Measurements from ENCODE around the gene NAA38. TPM values are rescaled to one million over a fixed set of nuclear protein-coding genes. Genes with fewer than 3 reads are reported as not detected.

The NAA38 gene
- total RNA-seq, 1 experiment from 2014 or later: 46.3 TPM

GRCh38 chr17:7887482-7888183 is 30.3 kb upstream of the NAA38 start:
- Mint-ChIP-seq H3K27ac (no peak overlapping the region), H3K4me1 (peaks cover 10% of the 10 kb centered on the region), H3K27me3 (ENCODE audit: low read depth) (no peaks in the 10 kb centered on the region; the same call in 1 of the 2 replicates), H3K36me3 (no peaks in the 10 kb centered on the region; the same call in 1 of the 2 replicates), H3K4me3 (no peak overlapping the region), H3K9me3 (no peaks in the 10 kb centered on the region)
- TF ChIP-seq ZNF281 (CRISPR knock-in tag; IDR thresholded peaks at IDR 0.05): 0 out of 2 replicates have a peak, but pooled peaks have one; percentile 21
- 0 out of 2 replicates have a peak, but pooled peaks have one; percentile 46 for TF ChIP-seq ETV6 (CRISPR knock-in tag; IDR thresholded peaks at IDR 0.05)
- peak; percentile 51; the same call in 1 of the 2 replicates for TF ChIP-seq SP1 (CRISPR knock-in tag; conservative IDR thresholded peaks at IDR 0.05)
- TF ChIP-seq JAZF1 (CRISPR knock-in tag; IDR thresholded peaks at IDR 0.05): no peak
- TF ChIP-seq MAX (CRISPR knock-in tag; IDR thresholded peaks at IDR 0.05): 0 out of 2 replicates have a peak, but pooled peaks have one; percentile 16
- ATAC-seq (peak; percentile 87), DNase-seq (ENCODE audit: low spot score) (peak; percentile 79)
- ChIA-PET CTCF (interaction anchor here (1.0 to 1.5 kb wide), 2 partner anchors 159 to 170 kb away, joined by 3 to 4 read pairs; no protein-coding TSS in a partner anchor), POLR2A (no interaction called here)

GRCh38 chr17:7887038-7887481 is 29.7 kb upstream of the NAA38 start:
- no peaks in the 10 kb centered on the region; the same call in 1 of the 2 replicates for H3K36me3 Mint-ChIP-seq
- no peak overlapping the region for H3K4me3 Mint-ChIP-seq
- no peaks in the 10 kb centered on the region; the same call in 1 of the 2 replicates for H3K27me3 Mint-ChIP-seq (ENCODE audit: low read depth)
- ChIA-PET POLR2A (no interaction called here), CTCF (no interaction called here)
- ATAC-seq (no peak), DNase-seq (ENCODE audit: low spot score) (no peak)
- peaks cover 10% of the 10 kb centered on the region for H3K4me1 Mint-ChIP-seq
- no peaks in the 10 kb centered on the region for H3K9me3 Mint-ChIP-seq
- H3K27ac Mint-ChIP-seq: no peak overlapping the region
- TF ChIP-seq AR (CRISPR knock-in tag; IDR thresholded peaks at IDR 0.05): no peak

- DNase-seq (ENCODE audit: low spot score) (peak; percentile 46), ATAC-seq (peak; percentile 10)
- CTCF ChIA-PET: interaction anchor here (0.7 to 1.3 kb wide), 3 partner anchors 30 to 131 kb away, joined by 3 to 5 read pairs (median 4); partner anchors contain the start of gene RNF227
- no peaks in the 10 kb centered on the region; the same call in 1 of the 2 replicates for H3K36me3 Mint-ChIP-seq
- POLR2A ChIA-PET: no interaction called here
- peaks cover 10% of the 10 kb centered on the region for H3K4me1 Mint-ChIP-seq
- no peaks in the 10 kb centered on the region for H3K9me3 Mint-ChIP-seq
- peak overlapping the region; percentile 81 for H3K27ac Mint-ChIP-seq
- H3K4me3 Mint-ChIP-seq: no peak overlapping the region
- no peaks in the 10 kb centered on the region; the same call in 1 of the 2 replicates for H3K27me3 Mint-ChIP-seq (ENCODE audit: low read depth)
- no peak for TF ChIP-seq FOXP1 (CRISPR knock-in tag; IDR thresholded peaks at IDR 0.05; ENCODE audit: borderline replicate concordance)
- TF ChIP-seq CTCF (IDR thresholded peaks at IDR 0.05): no peak
- no peak for TF ChIP-seq ZNF263 (CRISPR knock-in tag; IDR thresholded peaks at IDR 0.05; ENCODE audit: low read depth)
- TF ChIP-seq JUN (CRISPR knock-in tag; IDR thresholded peaks at IDR 0.05): no peak
- no peak for TF ChIP-seq MXD4 (CRISPR knock-in tag; IDR thresholded peaks at IDR 0.05; ENCODE audit: borderline replicate concordance)
- TF ChIP-seq MAX (CRISPR knock-in tag; IDR thresholded peaks at IDR 0.05): 0 out of 2 replicates have a peak, but pooled peaks have one; percentile 15
- no peak for TF ChIP-seq MLX (CRISPR knock-in tag; IDR thresholded peaks at IDR 0.05)
- TF ChIP-seq TEAD4 (CRISPR knock-in tag; IDR thresholded peaks at IDR 0.05): no peak
- TF ChIP-seq GRHL2 (CRISPR knock-in tag; IDR thresholded peaks at IDR 0.05; ENCODE audit: insufficient replicate concordance, severe bottlenecking): no peak
- peak; percentile 78; the same call in 1 of the 2 replicates for TF ChIP-seq ZNF423 (CRISPR knock-in tag; IDR thresholded peaks at IDR 0.05)
- no peak for TF ChIP-seq E2F5 (CRISPR knock-in tag; IDR thresholded peaks at IDR 0.05)
These were observed 29.1 kb upstream of the NAA38 start for GRCh38 chr17:7886227-7887037.

Measured in WTC11 (cell line).